Transverse colon (tissue), 4 donors: ENCODE data around the gene DNAJB8. TPM values are rescaled to one million over a fixed set of nuclear protein-coding genes. Genes with fewer than 3 reads are reported as not detected.

Experiments used
- DNase-seq: peaks from one replicate; pipeline ENCODE4 v3.0.0-alpha.2; 2019
- H3K27ac ChIP-seq, 4 donors: fragments of 200-600 bp; sonication (generic); 2 replicates each; pipeline ENCODE4 v1.5.1; 2016 to 2018; ENCODE audit warnings: inconsistent platforms in 4 of 4
- H3K27me3 ChIP-seq: fragments of 200-600 bp; sonication (generic); 2 replicates; pipeline ENCODE4 v1.5.1; 2017; ENCODE audit warnings: inconsistent platforms
- H3K36me3 ChIP-seq, 4 donors: fragments of 200-600 bp; sonication (generic); 2 replicates each; pipeline ENCODE4 v1.5.1; 2017 to 2019; ENCODE audit warnings: inconsistent platforms in 4 of 4
- H3K4me1 ChIP-seq, 4 donors: fragments of 200-600 bp; sonication (generic); 2 replicates each; pipeline ENCODE4 v1.5.1; 2017 to 2020; ENCODE audit warnings: inconsistent platforms in 4 of 4
- H3K4me3 ChIP-seq, 4 donors: fragments of 200-600 bp; sonication (generic); 1 replicate in 1 of 4; 2 replicates in 3 of 4; pipeline versions ENCODE4 v1.5.1 to v1.6.1; 2017 to 2019; ENCODE audit warnings: inconsistent platforms in 4 of 4
- H3K9me3 ChIP-seq, 2 donors: fragments of 200-600 bp; sonication (generic); 2 replicates each; pipeline ENCODE4 v1.5.1; 2017 to 2019; ENCODE audit warnings: inconsistent platforms in 2 of 2
- EP300 ChIP-seq: sonication (generic); formaldehyde crosslinking; IDR thresholded peaks from one replicate; pipeline ENCODE4 v1.6.1; 2017; ENCODE audit warnings: antibody characterized with exemption, low read depth
- POLR2A ChIP-seq: fragments of 450-650 bp; IDR thresholded peaks from one replicate; pipeline ENCODE4 v1.6.1; 2016; ENCODE audit warnings: antibody characterized with exemption, mild to moderate bottlenecking, moderate library complexity
- POLR2AphosphoS5 ChIP-seq, 3 donors: sonication (generic); formaldehyde crosslinking; IDR thresholded peaks; one replicate each; pipeline ENCODE4 v1.6.1; 2016; ENCODE audit warnings: antibody characterized with exemption in 3 of 3
- WGBS, 2 donors: methylation state at CpG; one replicate each; pipeline ENCODE4 v1.1.5; 2018; ENCODE audit warnings: low coverage in 1 of 2; 5-methylcytosine and 5-hydroxymethylcytosine counted together
- in situ Hi-C, 4 donors: fragments of 200-750 bp; cut with MboI; loops; one replicate each; pipeline versions ENCODE4 v1.15.0 to v1.15.1; 2017; ENCODE audit warnings: low sequenced_read_pairs in 3 of 4, low pct_ligation_motif_present in 1 of 4, low pct_unique_long_range_greater_than_20kb in 1 of 4
- intact Hi-C: fragments of 100-400 bp; cut with DNase I; formaldehyde crosslinking; loops from one replicate; pipeline ENCODE4 v1.15.1; 2023; ENCODE audit warnings: low total_unique reads
- total RNA-seq, 4 donors: library from RNA; depleted of rRNA; stranded (reverse); fragments of >200 nt; gene quantifications; one replicate each; pipeline ENCODE4 v1.1.0, GENCODE V29; 2016

Gene DNAJB8
- total RNA-seq, 4 donors from 2014 or later = not detected

DNA sequence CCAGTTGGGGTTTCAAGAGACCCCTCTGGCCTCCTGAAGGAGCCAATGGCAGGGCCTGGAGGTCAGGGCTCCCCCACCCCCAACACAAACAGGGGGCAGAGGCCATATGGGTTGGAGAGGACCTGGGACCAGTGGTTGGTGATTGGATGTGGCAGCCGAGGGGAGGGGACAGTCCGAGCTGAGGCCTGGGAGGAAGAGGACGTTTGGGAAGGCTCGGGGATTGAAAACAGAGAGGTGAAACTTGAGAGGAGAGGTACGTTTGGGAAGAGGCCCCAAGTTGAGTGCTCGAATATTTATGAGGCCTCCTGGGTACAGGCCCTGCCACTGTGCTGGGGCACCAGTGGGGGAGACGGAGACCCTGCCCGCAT is 53.7 kb downstream of the DNAJB8 start:
- 81 to 92% methylated on average over 2 to 8 of the region's 8 CpGs for WGBS, 2 donors

More for the DNA sequence above, 53.7 kb downstream of the DNAJB8 start:
- no peak overlapping the region for H3K27ac ChIP-seq
- H3K4me1 ChIP-seq = no peaks in the 10 kb centered on the region
- DNase-seq = no peak
- H3K9me3 ChIP-seq = no peaks in the 10 kb centered on the region
- H3K36me3 ChIP-seq = no peaks in the 10 kb centered on the region
- in situ Hi-C loops = no loop called here
- H3K27me3 ChIP-seq = no peaks in the 10 kb centered on the region
- TF ChIP-seq POLR2AphosphoS5 (IDR thresholded peaks at IDR 0.05) (no peak), POLR2A (no peak), EP300 (no peak)
- no peak overlapping the region for H3K4me3 ChIP-seq
- intact Hi-C loops = no loop called here

Other genes with a start within 250 kb of the DNAJB8 start
- gene GATA2, start 26.3 kb upstream of the DNAJB8 start, total RNA-seq = 1 to 10 TPM; 1.8 to 8.2 (median 2.9) TPM
- gene RPN1, start 183.9 kb upstream of the DNAJB8 start, total RNA-seq = 100 to 1,000 TPM; 125 to 184 (median 143) TPM